ENCODE measurements around the gene NEK6.

DNA sequence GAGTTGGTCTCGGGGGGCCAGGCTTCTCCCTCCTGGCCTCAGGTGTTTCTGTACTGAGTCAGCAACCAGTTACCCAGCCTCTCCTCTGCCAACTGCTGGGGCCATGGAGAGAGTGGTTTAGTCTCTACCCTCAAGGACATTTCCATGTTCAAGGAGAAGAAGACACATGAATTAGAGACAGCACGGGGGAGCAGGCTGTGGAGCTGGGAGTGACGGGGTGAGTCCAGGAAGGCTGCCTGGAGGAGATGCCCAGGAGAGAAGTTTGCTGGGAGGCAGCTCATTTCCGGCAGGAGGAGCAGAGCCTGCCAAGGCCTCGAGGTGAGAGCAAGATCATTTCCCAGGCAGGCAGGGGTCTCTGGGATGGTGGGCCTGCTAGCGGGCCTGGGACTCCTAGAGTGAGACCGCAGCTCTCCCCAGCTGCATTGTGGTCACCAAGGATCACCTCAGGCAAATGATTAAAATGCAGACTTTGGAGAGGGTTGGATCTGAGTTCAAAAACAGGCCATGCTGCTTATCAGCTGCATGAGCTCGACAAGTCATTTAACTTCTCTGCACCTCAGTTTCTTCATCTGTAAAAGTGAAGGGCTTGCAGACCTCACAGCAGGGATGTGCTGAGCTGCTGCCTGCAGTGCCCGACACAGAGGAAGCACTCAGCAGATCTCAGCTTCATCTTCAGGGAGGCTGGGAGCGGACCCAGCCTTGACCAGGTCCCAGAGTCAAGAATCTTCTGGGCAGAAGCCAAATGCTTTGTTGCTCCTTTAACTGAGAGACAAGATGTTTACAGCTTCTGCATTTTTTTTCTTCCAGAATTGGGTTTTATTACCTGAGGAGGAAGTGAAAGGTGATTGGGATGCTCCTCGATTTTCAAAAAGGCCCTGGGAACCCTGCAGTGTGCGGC is 35.2 kb downstream of the NEK6 start:
- TF ChIP-seq POLR2A (IDR thresholded peaks at IDR 0.05): no peak
- TF ChIP-seq, protein P1, sequence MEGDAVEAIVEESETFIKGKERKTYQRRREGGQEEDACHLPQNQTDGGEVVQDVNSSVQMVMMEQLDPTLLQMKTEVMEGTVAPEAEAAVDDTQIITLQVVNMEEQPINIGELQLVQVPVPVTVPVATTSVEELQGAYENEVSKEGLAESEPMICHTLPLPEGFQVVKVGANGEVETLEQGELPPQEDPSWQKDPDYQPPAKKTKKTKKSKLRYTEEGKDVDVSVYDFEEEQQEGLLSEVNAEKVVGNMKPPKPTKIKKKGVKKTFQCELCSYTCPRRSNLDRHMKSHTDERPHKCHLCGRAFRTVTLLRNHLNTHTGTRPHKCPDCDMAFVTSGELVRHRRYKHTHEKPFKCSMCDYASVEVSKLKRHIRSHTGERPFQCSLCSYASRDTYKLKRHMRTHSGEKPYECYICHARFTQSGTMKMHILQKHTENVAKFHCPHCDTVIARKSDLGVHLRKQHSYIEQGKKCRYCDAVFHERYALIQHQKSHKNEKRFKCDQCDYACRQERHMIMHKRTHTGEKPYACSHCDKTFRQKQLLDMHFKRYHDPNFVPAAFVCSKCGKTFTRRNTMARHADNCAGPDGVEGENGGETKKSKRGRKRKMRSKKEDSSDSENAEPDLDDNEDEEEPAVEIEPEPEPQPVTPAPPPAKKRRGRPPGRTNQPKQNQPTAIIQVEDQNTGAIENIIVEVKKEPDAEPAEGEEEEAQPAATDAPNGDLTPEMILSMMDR (IDR thresholded peaks at IDR 0.05): no peak

Data from tibial nerve (tissue), 3 donors.